Measurements from ENCODE around the gene CC2D1A.

DNA sequence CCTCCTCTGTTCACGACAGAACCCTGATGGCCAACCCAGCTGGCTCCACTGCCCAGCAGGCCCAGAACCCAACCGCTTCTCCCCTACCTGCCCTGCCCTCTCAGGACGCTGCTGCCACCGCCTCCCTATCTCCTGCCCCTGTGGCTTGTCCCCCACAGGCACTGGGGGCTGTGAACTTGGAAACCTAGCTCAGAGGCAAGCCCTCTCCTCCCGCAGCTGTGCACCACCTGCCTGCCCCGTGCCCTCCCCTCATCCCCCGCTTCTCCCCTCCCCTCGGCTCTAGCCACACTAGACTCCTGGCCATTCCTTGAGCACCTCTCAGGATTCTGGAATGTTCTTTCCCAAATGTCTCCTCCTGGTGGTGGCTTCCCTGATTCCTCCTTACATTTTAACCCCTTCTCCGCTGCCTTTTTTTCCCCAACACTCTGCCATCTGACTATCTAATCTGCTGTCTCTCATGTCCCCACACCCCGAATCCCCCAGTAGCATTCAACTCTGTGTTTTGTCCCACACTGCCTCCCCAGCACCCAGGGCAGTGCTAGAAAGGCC lies 22.4 kb upstream of the CC2D1A start:
- TF ChIP-seq, protein P1, sequence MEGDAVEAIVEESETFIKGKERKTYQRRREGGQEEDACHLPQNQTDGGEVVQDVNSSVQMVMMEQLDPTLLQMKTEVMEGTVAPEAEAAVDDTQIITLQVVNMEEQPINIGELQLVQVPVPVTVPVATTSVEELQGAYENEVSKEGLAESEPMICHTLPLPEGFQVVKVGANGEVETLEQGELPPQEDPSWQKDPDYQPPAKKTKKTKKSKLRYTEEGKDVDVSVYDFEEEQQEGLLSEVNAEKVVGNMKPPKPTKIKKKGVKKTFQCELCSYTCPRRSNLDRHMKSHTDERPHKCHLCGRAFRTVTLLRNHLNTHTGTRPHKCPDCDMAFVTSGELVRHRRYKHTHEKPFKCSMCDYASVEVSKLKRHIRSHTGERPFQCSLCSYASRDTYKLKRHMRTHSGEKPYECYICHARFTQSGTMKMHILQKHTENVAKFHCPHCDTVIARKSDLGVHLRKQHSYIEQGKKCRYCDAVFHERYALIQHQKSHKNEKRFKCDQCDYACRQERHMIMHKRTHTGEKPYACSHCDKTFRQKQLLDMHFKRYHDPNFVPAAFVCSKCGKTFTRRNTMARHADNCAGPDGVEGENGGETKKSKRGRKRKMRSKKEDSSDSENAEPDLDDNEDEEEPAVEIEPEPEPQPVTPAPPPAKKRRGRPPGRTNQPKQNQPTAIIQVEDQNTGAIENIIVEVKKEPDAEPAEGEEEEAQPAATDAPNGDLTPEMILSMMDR (IDR thresholded peaks at IDR 0.05) = no peak
- no peak for TF ChIP-seq POLR2AphosphoS5 (IDR thresholded peaks at IDR 0.05)
- TF ChIP-seq EP300 (IDR thresholded peaks at IDR 0.05) = no peak
- TF ChIP-seq POLR2A (IDR thresholded peaks at IDR 0.05) = no peak

Data from stomach (tissue), 4 donors.